ENCODE results near the gene CCDC188. TPM values are rescaled to one million over a fixed set of nuclear protein-coding genes. Genes with fewer than 3 reads are reported as not detected.

Gene CCDC188
- total and polyA plus RNA-seq, 4 donors, result 0.78 to 4.0 TPM; not detected in 2

GRCh38 chr22:20193761-20194494 is 43.1 kb upstream of the CCDC188 start:
- Histone ChIP-seq H3K4me3 (ENCODE audit: low read length in 2 of 2) (no peak overlapping the region), H3K27me3 (ENCODE audit: control insufficient read depth in 1 of 2, insufficient read depth in 2 of 2, low read length in 1 of 2) (no peaks in the 10 kb centered on the region), H3K9me3 (ENCODE audit: control insufficient read depth, low read length) (no peaks in the 10 kb centered on the region), H3K4me1 (ENCODE audit: control insufficient read depth in 1 of 2, insufficient read depth in 2 of 2, low read length in 2 of 2) (no peaks in the 10 kb centered on the region), H3K27ac (ENCODE audit: low read depth in 1 of 2, low read length in 2 of 2) (no peak overlapping the region), H3K36me3 (ENCODE audit: control insufficient read depth in 1 of 2, insufficient read depth in 2 of 2, low read length in 1 of 2) (no peaks in the 10 kb centered on the region)
- DNase-seq, result no peak
- intact Hi-C loops (cut with DNase I), result no loop called here
- ATAC-seq (ENCODE audit: low FRiP score), result no peak
- WGBS, 2 donors, result 86 to 87% methylated on average over 17 of the region's 17 CpGs

- Histone ChIP-seq H3K4me3 (ENCODE audit: low read length in 2 of 2) (no peak overlapping the region), H3K36me3 (ENCODE audit: control insufficient read depth in 1 of 2, insufficient read depth in 2 of 2, low read length in 1 of 2) (no peaks in the 10 kb centered on the region), H3K4me1 (ENCODE audit: control insufficient read depth in 1 of 2, insufficient read depth in 2 of 2, low read length in 2 of 2) (no peaks in the 10 kb centered on the region), H3K9me3 (ENCODE audit: control insufficient read depth, low read length) (no peaks in the 10 kb centered on the region), H3K27ac (ENCODE audit: low read depth in 1 of 2, low read length in 2 of 2) (no peak overlapping the region), H3K27me3 (ENCODE audit: control insufficient read depth in 1 of 2, insufficient read depth in 2 of 2, low read length in 1 of 2) (no peaks in the 10 kb centered on the region)
- ATAC-seq (ENCODE audit: low FRiP score), result no peak
- intact Hi-C loops (cut with DNase I), result no loop called here
- no peak for DNase-seq
- 88% methylated on average over 20 of the region's 20 CpGs for WGBS, 2 donors
Measured at GRCh38 chr22:20192972-20193760, 42.3 kb upstream of the CCDC188 start.

- H3K27ac ChIP-seq (ENCODE audit: low read depth in 1 of 2, low read length in 2 of 2), result no peak overlapping the region
- H3K27me3 ChIP-seq (ENCODE audit: control insufficient read depth in 1 of 2, insufficient read depth in 2 of 2, low read length in 1 of 2), result no peaks in the 10 kb centered on the region
- intact Hi-C loops (cut with DNase I), result no loop called here
- no peaks in the 10 kb centered on the region for H3K36me3 ChIP-seq (ENCODE audit: control insufficient read depth in 1 of 2, insufficient read depth in 2 of 2, low read length in 1 of 2)
- no peak overlapping the region for H3K4me3 ChIP-seq (ENCODE audit: low read length in 2 of 2)
- 87 to 93% methylated on average over 9 to 10 of the region's 10 CpGs for WGBS, 2 donors
- DNase-seq (no peak), ATAC-seq (ENCODE audit: low FRiP score) (no peak)
- no peaks in the 10 kb centered on the region for H3K4me1 ChIP-seq (ENCODE audit: control insufficient read depth in 1 of 2, insufficient read depth in 2 of 2, low read length in 2 of 2)
- no peaks in the 10 kb centered on the region for H3K9me3 ChIP-seq (ENCODE audit: control insufficient read depth, low read length)
Measured at GRCh38 chr22:20192293-20192971, 41.6 kb upstream of the CCDC188 start.

GRCh38 chr22:20191803-20192202 is 40.9 kb upstream of the CCDC188 start:
- no peak overlapping the region for H3K27ac ChIP-seq (ENCODE audit: low read depth in 1 of 2, low read length in 2 of 2)
- H3K4me1 ChIP-seq (ENCODE audit: control insufficient read depth in 1 of 2, insufficient read depth in 2 of 2, low read length in 2 of 2), result no peaks in the 10 kb centered on the region
- no peaks in the 10 kb centered on the region for H3K27me3 ChIP-seq (ENCODE audit: control insufficient read depth in 1 of 2, insufficient read depth in 2 of 2, low read length in 1 of 2)
- H3K9me3 ChIP-seq (ENCODE audit: control insufficient read depth, low read length), result no peaks in the 10 kb centered on the region
- 90 to 94% methylated on average over 8 of the region's 8 CpGs for WGBS, 2 donors
- intact Hi-C loops (cut with DNase I), result no loop called here
- DNase-seq (no peak), ATAC-seq (ENCODE audit: low FRiP score) (no peak)
- no peak overlapping the region for H3K4me3 ChIP-seq (ENCODE audit: low read length in 2 of 2)
- H3K36me3 ChIP-seq (ENCODE audit: control insufficient read depth in 1 of 2, insufficient read depth in 2 of 2, low read length in 1 of 2), result no peaks in the 10 kb centered on the region

GRCh38 chr22:20191000-20191515 is 40.2 kb upstream of the CCDC188 start:
- intact Hi-C loops (cut with DNase I), result no loop called here
- H3K36me3 ChIP-seq (ENCODE audit: control insufficient read depth in 1 of 2, insufficient read depth in 2 of 2, low read length in 1 of 2), result no peaks in the 10 kb centered on the region
- DNase-seq, result no peak
- no peaks in the 10 kb centered on the region for H3K9me3 ChIP-seq (ENCODE audit: control insufficient read depth, low read length)
- ATAC-seq (ENCODE audit: low FRiP score), result no peak
- no peak overlapping the region for H3K27ac ChIP-seq (ENCODE audit: low read depth in 1 of 2, low read length in 2 of 2)
- WGBS, 2 donors, result 80 to 83% methylated on average over 10 of the region's 10 CpGs
- no peaks in the 10 kb centered on the region for H3K27me3 ChIP-seq (ENCODE audit: control insufficient read depth in 1 of 2, insufficient read depth in 2 of 2, low read length in 1 of 2)
- no peak overlapping the region for H3K4me3 ChIP-seq (ENCODE audit: low read length in 2 of 2)
- H3K4me1 ChIP-seq (ENCODE audit: control insufficient read depth in 1 of 2, insufficient read depth in 2 of 2, low read length in 2 of 2), result no peaks in the 10 kb centered on the region

GRCh38 chr22:20188567-20188877 is 37.7 kb upstream of the CCDC188 start:
- no peak for ATAC-seq (ENCODE audit: low FRiP score)
- intact Hi-C loops (cut with DNase I), result no loop called here
- no peak overlapping the region for H3K27ac ChIP-seq (ENCODE audit: low read depth in 1 of 2, low read length in 2 of 2)
- no peaks in the 10 kb centered on the region for H3K36me3 ChIP-seq (ENCODE audit: control insufficient read depth in 1 of 2, insufficient read depth in 2 of 2, low read length in 1 of 2)
- no peaks in the 10 kb centered on the region for H3K9me3 ChIP-seq (ENCODE audit: control insufficient read depth, low read length)
- no peaks in the 10 kb centered on the region for H3K4me1 ChIP-seq (ENCODE audit: control insufficient read depth in 1 of 2, insufficient read depth in 2 of 2, low read length in 2 of 2)
- DNase-seq, result no peak
- WGBS, 2 donors, result 97 to 98% methylated on average over 6 of the region's 6 CpGs
- no peak overlapping the region for H3K4me3 ChIP-seq (ENCODE audit: low read length in 2 of 2)
- H3K27me3 ChIP-seq (ENCODE audit: control insufficient read depth in 1 of 2, insufficient read depth in 2 of 2, low read length in 1 of 2), result no peaks in the 10 kb centered on the region

- WGBS, 2 donors, result 88 to 92% methylated on average over 12 of the region's 12 CpGs
- Histone ChIP-seq H3K36me3 (ENCODE audit: control insufficient read depth in 1 of 2, insufficient read depth in 2 of 2, low read length in 1 of 2) (no peaks in the 10 kb centered on the region), H3K4me1 (ENCODE audit: control insufficient read depth in 1 of 2, insufficient read depth in 2 of 2, low read length in 2 of 2) (no peaks in the 10 kb centered on the region), H3K27me3 (ENCODE audit: control insufficient read depth in 1 of 2, insufficient read depth in 2 of 2, low read length in 1 of 2) (no peaks in the 10 kb centered on the region), H3K4me3 (ENCODE audit: low read length in 2 of 2) (no peak overlapping the region), H3K9me3 (ENCODE audit: control insufficient read depth, low read length) (no peaks in the 10 kb centered on the region), H3K27ac (ENCODE audit: low read depth in 1 of 2, low read length in 2 of 2) (no peak overlapping the region)
- ATAC-seq (ENCODE audit: low FRiP score), result no peak
- intact Hi-C loops (cut with DNase I), result no loop called here
- no peak for DNase-seq
Measured at GRCh38 chr22:20187777-20188566, 37.1 kb upstream of the CCDC188 start.

- DNase-seq (no peak), ATAC-seq (ENCODE audit: low FRiP score) (no peak)
- no peaks in the 10 kb centered on the region for H3K9me3 ChIP-seq (ENCODE audit: control insufficient read depth, low read length)
- WGBS, 2 donors, result 78 to 88% methylated on average over 14 of the region's 14 CpGs
- H3K27me3 ChIP-seq (ENCODE audit: control insufficient read depth in 1 of 2, insufficient read depth in 2 of 2, low read length in 1 of 2), result no peaks in the 10 kb centered on the region
- no peak overlapping the region for H3K4me3 ChIP-seq (ENCODE audit: low read length in 2 of 2)
- H3K36me3 ChIP-seq (ENCODE audit: control insufficient read depth in 1 of 2, insufficient read depth in 2 of 2, low read length in 1 of 2), result no peaks in the 10 kb centered on the region
- H3K4me1 ChIP-seq (ENCODE audit: control insufficient read depth in 1 of 2, insufficient read depth in 2 of 2, low read length in 2 of 2), result no peaks in the 10 kb centered on the region
- H3K27ac ChIP-seq (ENCODE audit: low read depth in 1 of 2, low read length in 2 of 2), result no peak overlapping the region
- intact Hi-C loops (cut with DNase I), result no loop called here
Measured at GRCh38 chr22:20186871-20187546, 36.2 kb upstream of the CCDC188 start.
